Measurements from ENCODE around the gene TCEAL8.

- TF ChIP-seq CTCF (conservative IDR thresholded peaks at IDR 0.05 in 1 of 2, IDR thresholded peaks at IDR 0.05 in 1 of 2; ENCODE audit: extremely low read depth in 1 of 2, insufficient read depth in 1 of 2, low read depth in 1 of 2, low read length in 2 of 2) = no peak
- TF ChIP-seq EZH2 (IDR thresholded peaks at IDR 0.05; ENCODE audit: borderline replicate concordance, low read length) = no peak
Measured at GRCh38 chrX:103254171-103254824, 657 bp downstream of the TCEAL8 start.

Data from mammary epithelial cell (primary cell).